Erythroblast (primary cell): ENCODE results near the gene PTGES2.

Experiments used
- GATA1 ChIP-seq: IDR thresholded peaks from 2 replicates; pipeline ENCODE4 v1.6.1; 2011; ENCODE audit warnings: low read depth, mild to moderate bottlenecking, control low read depth, low read length, moderate library complexity
- POLR2A ChIP-seq: IDR thresholded peaks from 2 replicates; pipeline ENCODE4 v1.6.1; 2011; ENCODE audit warnings: mild to moderate bottlenecking, low read length

DNA sequence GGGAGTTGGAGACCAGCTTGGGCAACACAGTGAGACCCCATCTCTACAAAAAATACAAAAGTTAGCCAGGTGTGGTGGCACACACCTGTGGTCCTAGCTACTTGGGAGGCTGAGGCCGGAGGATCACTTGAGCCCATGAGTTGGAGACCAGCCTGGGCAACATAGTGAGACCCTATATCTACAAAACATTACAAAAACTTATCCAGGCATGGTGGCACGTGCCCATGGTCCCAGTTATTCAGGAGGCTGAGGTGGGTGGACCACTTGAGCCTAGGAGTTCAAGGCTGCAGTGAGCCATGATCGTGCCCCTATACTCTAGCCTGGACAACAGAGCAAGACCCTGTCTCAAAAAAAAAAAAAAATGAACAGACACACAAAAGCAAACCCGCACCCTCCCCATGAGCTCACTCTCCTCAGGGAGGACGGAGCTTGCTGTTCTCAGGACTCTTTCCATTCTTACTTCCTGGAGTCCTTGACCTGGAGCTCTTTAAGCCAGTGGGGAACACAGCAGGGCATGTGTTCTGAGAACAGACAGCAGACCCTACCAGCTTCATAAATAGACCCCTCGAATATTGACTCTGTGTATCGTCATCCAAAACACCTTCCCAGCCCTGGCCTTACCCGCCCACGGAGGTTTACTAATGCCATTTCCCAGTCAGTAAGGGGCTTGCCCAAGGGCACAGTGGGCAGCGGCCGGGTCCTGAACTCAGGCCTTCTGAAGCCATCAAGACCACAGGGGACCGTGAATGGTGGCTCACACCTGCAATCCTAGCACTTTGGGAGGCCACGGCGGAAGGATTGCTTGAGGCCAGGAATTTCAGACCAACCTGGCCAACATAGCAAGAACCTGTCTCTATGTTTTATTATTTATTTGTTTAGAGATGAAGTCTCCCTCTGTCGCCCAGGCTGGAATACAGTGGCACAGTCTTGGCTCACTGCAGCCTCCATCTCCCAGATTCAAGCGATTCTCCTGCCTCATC, 11.1 kb downstream of the PTGES2 start:
- TF ChIP-seq POLR2A (no peak), GATA1 (no peak)
